GM10248 (cell line): Measurements from ENCODE around the gene NGDN.

ENCODE experiments used
- CTCF ChIA-PET: fragments of 300-600 bp; sonication (Branson Sonifier 250); formaldehyde crosslinking; extraction: SDS; loops from one replicate; lab custom pipeline; 2021; ENCODE audit warnings: antibody characterized with exemption; lab: Yijun Ruan, JAX
- POLR2A ChIA-PET: fragments of 350-650 bp; sonication (Branson Sonifier 250); formaldehyde crosslinking; extraction: SDS; loops from one replicate; lab custom pipeline; 2020; ENCODE audit warnings: antibody characterized with exemption; lab: Yijun Ruan, JAX
- DNase-seq: peaks from one replicate; pipeline ENCODE4 v3.0.0; 2012; ENCODE audit errors: extremely low spot score
- CTCF ChIP-seq: IDR thresholded peaks from 2 replicates; pipeline ENCODE4 v1.5.1; 2012; ENCODE audit warnings: mild to moderate bottlenecking, low read depth; ENCODE audit errors: extremely low read depth, missing control alignments, control extremely low read depth

The NGDN gene

GRCh38 chr14:23430016-23430722, 39.3 kb upstream of the NGDN start:
- no peak for TF ChIP-seq CTCF
- DNase-seq, result no peak
- ChIA-PET CTCF (no interaction called here), POLR2A (no interaction called here)

DNA sequence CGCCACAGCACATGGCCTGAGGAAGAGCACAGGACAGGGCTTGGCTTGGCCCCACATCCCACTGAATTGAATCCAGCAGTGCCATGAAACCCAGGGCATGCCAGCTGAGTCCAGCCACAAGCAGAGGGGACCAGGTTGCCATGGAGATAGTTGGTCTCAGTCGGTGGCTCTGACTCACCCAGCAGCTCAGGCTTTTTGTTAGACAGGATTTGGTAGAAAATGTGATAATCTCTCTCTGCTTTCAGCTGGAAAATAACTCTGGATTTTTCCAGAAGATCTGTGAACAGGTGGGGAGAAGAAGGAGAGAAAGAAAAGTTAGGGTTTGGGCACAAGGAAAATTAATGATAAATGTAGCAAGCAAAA, 38.8 kb upstream of the NGDN start:
- CTCF ChIA-PET, result no interaction called here
- DNase-seq, result no peak
- no peak for TF ChIP-seq CTCF
- POLR2A ChIA-PET, result no interaction called here

- DNase-seq, result no peak
- POLR2A ChIA-PET, result no interaction called here
- CTCF ChIA-PET, result no interaction called here
- no peak for TF ChIP-seq CTCF
These were observed 38.0 kb upstream of the NGDN start for GRCh38 chr14:23431486-23431885.

DNA sequence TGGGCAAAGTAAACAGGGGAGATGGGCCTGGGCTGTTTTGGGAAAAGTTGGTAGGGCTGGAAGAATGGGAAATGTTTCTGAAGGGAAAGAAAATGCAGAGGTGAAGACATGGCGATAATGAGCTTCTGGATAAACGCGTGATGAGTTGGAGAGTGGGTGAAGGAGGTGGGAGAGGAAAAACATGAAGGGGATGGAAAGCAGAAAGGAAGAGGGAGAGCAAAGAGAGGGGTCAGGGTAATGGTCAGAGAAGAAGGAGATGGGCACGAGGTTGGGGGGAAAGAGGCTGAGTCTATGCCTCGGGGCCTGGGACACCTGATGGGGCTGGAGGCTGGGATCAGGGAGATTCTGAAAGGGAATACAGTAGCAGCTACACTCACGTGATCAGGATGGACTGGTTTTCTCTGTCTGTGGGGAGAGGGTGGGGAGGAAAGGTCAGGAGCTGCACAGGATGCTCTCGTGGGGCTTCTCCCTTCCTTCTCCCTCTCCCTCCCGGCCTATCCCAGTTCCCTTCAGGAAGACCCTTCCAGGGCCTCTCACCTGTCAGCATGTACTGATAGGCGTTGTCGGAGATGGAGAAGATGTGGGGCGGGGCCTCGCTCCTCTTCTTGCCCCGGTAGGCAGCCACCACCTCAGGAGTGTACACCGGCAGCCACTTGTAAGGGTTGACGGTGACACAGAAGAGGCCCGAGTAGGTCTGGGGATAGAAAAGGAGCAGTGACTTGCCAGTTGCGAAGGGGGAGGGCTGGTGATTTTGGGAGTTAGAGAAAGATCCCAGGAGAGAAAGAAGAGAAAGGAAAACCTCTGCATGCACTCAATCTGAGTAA, 37.2 kb upstream of the NGDN start:
- no peak for DNase-seq
- POLR2A ChIA-PET, result no interaction called here
- no peak for TF ChIP-seq CTCF
- CTCF ChIA-PET, result interaction anchor here (0.9 kb wide), 1 partner anchor 18 kb away, joined by 3 read pairs; no protein-coding TSS in a partner anchor

- TF ChIP-seq CTCF, result no peak
- ChIA-PET CTCF (interaction anchor here (0.9 kb wide), 1 partner anchor 18 kb away, joined by 3 read pairs; no protein-coding TSS in a partner anchor), POLR2A (no interaction called here)
- no peak for DNase-seq
These were observed 36.6 kb upstream of the NGDN start for GRCh38 chr14:23432946-23433345.

DNA sequence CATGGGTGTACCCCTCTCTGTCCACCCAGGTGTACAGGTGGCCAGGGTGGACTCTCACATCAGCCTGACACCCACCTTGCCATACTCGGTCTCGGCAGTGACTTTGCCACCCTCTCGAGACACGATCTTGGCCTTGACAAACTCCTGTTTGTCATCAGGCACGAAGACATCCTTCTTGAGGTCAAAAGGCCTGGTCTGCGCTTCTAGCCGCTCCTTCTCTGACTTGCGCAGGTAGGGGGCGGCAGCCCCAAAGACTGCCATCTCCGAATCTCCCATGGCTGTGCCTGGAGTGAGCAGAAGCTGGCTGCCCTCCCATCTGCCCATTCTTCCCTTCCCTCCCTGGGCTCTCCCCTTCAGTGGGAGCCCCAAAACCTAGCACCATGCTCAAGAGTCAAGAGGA, 36.0 kb upstream of the NGDN start:
- TF ChIP-seq CTCF, result no peak
- ChIA-PET POLR2A (no interaction called here), CTCF (no interaction called here)
- DNase-seq, result no peak
